Small intestine (tissue), 7 donors: ENCODE data around the gene ZMIZ2. TPM values are rescaled to one million over a fixed set of nuclear protein-coding genes. Genes with fewer than 3 reads are reported as not detected.
"Not testable (repeated sequence)": the region's sequence is repeated elsewhere in the genome, so short reads cannot be mapped to it uniquely, and the experiment has no call there.

Source experiments
- DNase-seq, 2 donors: peaks; one replicate each; pipeline versions ENCODE4 v3.0.0 to v3.0.0-alpha.2; 2013
- FAIRE-seq: peaks from 2 replicates; lab custom pipeline; 2012; peaks lifted over from hg19 to GRCh38; lab: Jason Lieb, UNC
- H3K27ac ChIP-seq, 3 donors: one replicate each; pipeline ENCODE4 v1.5.1; 2013; ENCODE audit warnings: low read length in 2 of 3, mild to moderate bottlenecking in 2 of 3, control low read depth in 1 of 3, inconsistent platforms in 1 of 3, low read depth in 1 of 3, moderate library complexity in 1 of 3
- H3K27me3 ChIP-seq, 3 donors: one replicate each; pipeline ENCODE4 v1.6.1; 2013; ENCODE audit warnings: low read length in 3 of 3, inconsistent platforms in 1 of 3; ENCODE audit not compliant: control insufficient read depth in 3 of 3, insufficient read depth in 3 of 3
- H3K36me3 ChIP-seq, 3 donors: one replicate each; pipeline ENCODE4 v1.6.1; 2013; ENCODE audit warnings: low read length in 3 of 3, inconsistent platforms in 1 of 3, low read depth in 1 of 3, mild to moderate bottlenecking in 1 of 3, moderate library complexity in 1 of 3; ENCODE audit not compliant: control insufficient read depth in 3 of 3, insufficient read depth in 2 of 3
- H3K4me1 ChIP-seq, 3 donors: one replicate each; pipeline ENCODE4 v1.6.1; 2013; ENCODE audit warnings: low read length in 2 of 3, inconsistent platforms in 1 of 3, low read depth in 1 of 3, mild to moderate bottlenecking in 1 of 3, moderate library complexity in 1 of 3; ENCODE audit not compliant: control insufficient read depth in 3 of 3, insufficient read depth in 2 of 3
- H3K4me3 ChIP-seq, 3 donors: one replicate each; pipeline ENCODE4 v1.5.1; 2013; ENCODE audit warnings: low read length in 3 of 3, control low read depth in 1 of 3, inconsistent platforms in 1 of 3, low read depth in 1 of 3, mild to moderate bottlenecking in 1 of 3, moderate library complexity in 1 of 3
- H3K9me3 ChIP-seq, 2 donors: one replicate each; pipeline ENCODE4 v1.6.1; 2013; ENCODE audit warnings: low read depth in 1 of 2, low read length in 1 of 2; ENCODE audit not compliant: control insufficient read depth in 2 of 2, insufficient read depth in 1 of 2
- WGBS, 3 donors: extraction: QIAGEN DNeasy Blood & Tissue Kit; methylation state at CpG; one replicate each; pipeline ENCODE4 v1.1.7; 2013; 5-methylcytosine and 5-hydroxymethylcytosine counted together
- polyA plus RNA-seq, 4 donors: library from polyadenylated mRNA; stranded (reverse) in 3 of 4; unstranded in 1 of 4; fragments of 200-250 nt in 3 of 4; fragments of 120-200 nt in 1 of 4; gene quantifications; one replicate each; pipeline versions ENCODE4 v1.2.1 to v1.2.3, GENCODE V29; 2013
- donor health status: healthy with polysubstance abuse.
- donor health status: control.
- donor health status: control.
- donor health status: Bipolar disorder and iron deficiency.
- donor health status: healthy.

The ZMIZ2 gene
- polyA plus RNA-seq, 4 donors = 18.9 to 75.2 (median 37.6) TPM

GRCh38 chr7:44782460-44782859 lies 33.8 kb downstream of the ZMIZ2 start:
- Histone ChIP-seq H3K36me3 (no peaks in the 10 kb centered on the region), H3K4me3 (no peak overlapping the region), H3K4me1 (no peaks in the 10 kb centered on the region), H3K27me3 (no peaks in the 10 kb centered on the region), H3K9me3 (peaks cover 0 to 18% of the 10 kb centered on the region in 2 donors), H3K27ac (no peak overlapping the region)
- DNase-seq = no peak
- WGBS, 3 donors = 95 to 100% (median 98%) methylated on average over 1 of the region's 1 CpG
- no peak for FAIRE-seq

DNA sequence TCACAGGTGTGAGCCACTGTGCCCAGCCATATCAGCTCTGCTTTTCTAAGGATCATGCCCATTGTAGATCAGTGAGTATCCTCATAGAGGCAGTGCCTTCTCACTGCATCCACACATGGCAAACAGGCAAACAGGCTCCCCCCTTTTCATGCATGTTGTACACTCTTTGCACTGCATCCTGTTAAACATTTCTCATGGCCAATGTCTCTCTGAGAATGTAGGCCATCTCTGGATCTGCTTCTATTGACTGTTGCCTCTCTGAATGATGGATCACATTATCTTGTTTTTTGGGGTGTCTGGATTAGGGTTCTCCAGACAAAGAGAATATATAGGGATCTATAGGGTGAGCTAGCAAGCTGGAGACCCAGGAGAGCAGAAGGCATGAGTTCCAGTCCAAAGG lies 34.8 kb downstream of the ZMIZ2 start:
- Histone ChIP-seq H3K27me3 (no peaks in the 10 kb centered on the region), H3K9me3 (peaks cover 0 to 18% of the 10 kb centered on the region in 2 donors), H3K4me1 (no peaks in the 10 kb centered on the region), H3K36me3 (no peaks in the 10 kb centered on the region), H3K4me3 (no peak overlapping the region), H3K27ac (no peak overlapping the region)
- no peak for DNase-seq
- no peak for FAIRE-seq

DNA sequence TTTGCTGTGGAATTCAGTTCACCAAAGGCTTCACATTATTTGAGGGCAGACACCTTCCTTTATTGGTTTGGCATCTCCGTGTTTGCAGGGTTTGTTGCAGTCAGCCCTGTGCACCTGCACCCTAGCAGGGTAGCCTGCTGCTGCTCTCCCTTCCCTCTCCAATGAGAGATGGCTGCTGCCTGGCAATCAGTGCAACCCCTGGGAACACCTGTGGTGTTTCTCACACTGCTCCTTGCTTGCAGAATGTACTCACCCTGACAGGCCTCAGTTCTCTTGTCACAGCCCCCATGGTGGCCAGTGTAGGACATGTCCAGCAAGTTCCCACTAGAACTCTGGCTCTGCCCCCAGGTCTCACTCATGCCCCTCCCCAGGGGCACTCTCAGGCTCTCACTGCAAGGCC lies 35.7 kb downstream of the ZMIZ2 start:
- no peaks in the 10 kb centered on the region for H3K4me1 ChIP-seq
- H3K27ac ChIP-seq = no peak overlapping the region
- H3K27me3 ChIP-seq = no peaks in the 10 kb centered on the region
- FAIRE-seq (no peak), DNase-seq (no peak)
- H3K36me3 ChIP-seq = no peaks in the 10 kb centered on the region
- WGBS, 3 donors = 56 to 86% (median 78%) methylated on average over 1 of the region's 1 CpG
- peaks cover 0 to 18% of the 10 kb centered on the region in 2 donors for H3K9me3 ChIP-seq
- no peak overlapping the region for H3K4me3 ChIP-seq

GRCh38 chr7:44785218-44785617 lies 36.6 kb downstream of the ZMIZ2 start:
- H3K4me3 ChIP-seq, FAIRE-seq: not testable (repeated sequence)
- 86 to 91% (median 87%) methylated on average over 3 of the region's 3 CpGs for WGBS, 3 donors

DNA sequence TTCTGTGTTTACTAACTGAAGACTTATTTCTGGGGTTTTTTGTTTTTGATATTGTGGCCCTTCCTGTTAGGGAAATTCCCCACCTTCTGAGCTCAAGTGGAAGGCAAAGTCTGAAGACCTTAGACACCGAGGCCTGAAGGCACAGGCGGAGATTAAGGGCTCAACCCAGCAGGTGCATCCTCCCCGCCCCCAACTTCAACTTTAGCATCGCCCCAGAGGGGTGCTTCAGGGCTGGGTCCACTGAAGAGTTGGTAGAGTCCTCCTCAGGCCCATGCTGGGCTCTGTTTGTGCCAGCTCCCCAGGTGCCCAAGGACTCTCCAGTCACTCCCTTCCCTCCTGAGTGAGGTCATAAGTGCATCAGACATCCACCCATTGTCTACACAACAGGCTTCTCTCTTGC lies 38.4 kb downstream of the ZMIZ2 start:
- WGBS, 3 donors = 46 to 57% (median 51%) methylated on average over 4 of the region's 4 CpGs
- Histone ChIP-seq H3K4me1 (no peaks in the 10 kb centered on the region), H3K27ac (no peak overlapping the region), H3K27me3 (no peaks in the 10 kb centered on the region), H3K9me3 (peaks cover 0 to 18% of the 10 kb centered on the region in 2 donors), H3K4me3 (no peak overlapping the region), H3K36me3 (no peaks in the 10 kb centered on the region)
- DNase-seq (no peak), FAIRE-seq (no peak)

More at GRCh38 chr7:44785218-44785617, 36.6 kb downstream of the ZMIZ2 start:
- DNase-seq, H3K36me3 ChIP-seq, H3K27me3 ChIP-seq, H3K4me1 ChIP-seq, H3K27ac ChIP-seq: not testable (repeated sequence)
- H3K9me3 ChIP-seq = peaks cover 0 to 18% of the 10 kb centered on the region in 2 donors

DNA sequence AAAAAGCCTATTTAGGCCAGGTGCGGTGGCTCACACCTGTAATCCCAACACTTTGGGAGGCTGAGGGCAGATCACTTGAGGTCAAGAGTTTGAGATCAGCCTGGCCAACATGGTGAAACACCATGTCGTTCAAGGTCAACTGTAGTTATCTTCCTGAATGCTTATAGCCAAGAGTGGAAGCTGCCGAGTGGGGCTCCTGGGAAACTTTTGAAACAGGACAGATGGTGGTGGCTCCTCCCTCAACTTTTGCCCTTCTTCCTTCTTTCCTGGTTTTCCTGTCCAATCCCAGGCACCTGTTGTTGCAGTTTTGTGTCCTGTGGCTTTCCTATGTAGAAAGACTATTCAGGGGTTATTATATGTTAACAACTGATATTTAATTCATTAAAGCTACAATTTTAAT lies 39.1 kb downstream of the ZMIZ2 start:
- no peak overlapping the region for H3K27ac ChIP-seq
- H3K36me3 ChIP-seq = no peaks in the 10 kb centered on the region
- peaks cover 0 to 16% of the 10 kb centered on the region in 2 donors for H3K9me3 ChIP-seq
- FAIRE-seq = no peak
- WGBS, 3 donors = 71 to 81% (median 73%) methylated on average over 3 of the region's 3 CpGs
- DNase-seq = no peak
- H3K4me3 ChIP-seq = no peak overlapping the region
- H3K4me1 ChIP-seq = no peaks in the 10 kb centered on the region
- H3K27me3 ChIP-seq = no peaks in the 10 kb centered on the region

DNA sequence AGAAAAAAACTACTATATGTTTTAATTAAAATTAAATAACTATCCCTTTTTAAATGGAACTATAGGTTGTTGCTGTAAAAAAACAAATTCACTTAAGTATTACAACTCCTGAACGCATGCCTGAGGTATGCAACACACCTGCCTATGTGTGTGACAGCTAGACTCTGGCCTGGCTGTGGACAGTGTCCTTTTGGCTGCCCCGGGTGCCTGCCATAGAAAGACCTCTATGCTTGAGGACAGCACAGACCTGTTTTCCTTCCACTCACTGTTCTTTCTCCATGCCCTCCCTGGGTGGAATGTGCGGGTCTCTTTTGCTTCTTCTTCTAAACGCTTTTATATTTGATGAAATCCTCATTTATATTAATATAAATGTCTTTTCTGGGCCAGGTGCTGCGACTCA lies 41.3 kb downstream of the ZMIZ2 start:
- DNase-seq (no peak), FAIRE-seq (no peak)
- WGBS, 3 donors = 80 to 87% (median 85%) methylated on average over 5 of the region's 5 CpGs
- Histone ChIP-seq H3K27me3 (no peaks in the 10 kb centered on the region), H3K36me3 (no peaks in the 10 kb centered on the region), H3K4me3 (no peak overlapping the region), H3K9me3 (no peaks in the 10 kb centered on the region), H3K4me1 (no peaks in the 10 kb centered on the region), H3K27ac (no peak overlapping the region)

GRCh38 chr7:44791278-44792219 lies 42.9 kb downstream of the ZMIZ2 start:
- Histone ChIP-seq H3K4me1 (no peaks in the 10 kb centered on the region), H3K4me3 (no peak overlapping the region), H3K27ac (peak overlapping the region in 1 of 3 donors; percentile 29), H3K9me3 (no peaks in the 10 kb centered on the region), H3K27me3 (no peaks in the 10 kb centered on the region), H3K36me3 (no peaks in the 10 kb centered on the region)
- DNase-seq = no peak
- 83 to 90% (median 84%) methylated on average over 8 of the region's 8 CpGs for WGBS, 3 donors
- no peak for FAIRE-seq
